GM19043 (cell line): ENCODE measurements around the gene PAX2.

Experiments used
- ATAC-seq: cut with Tn5 transposase; IDR thresholded peaks from one replicate; pipeline ENCODE4 v1.9.1; 2021; ENCODE audit warnings: low read depth; ENCODE audit not compliant: unreplicated experiment

Gene PAX2

DNA sequence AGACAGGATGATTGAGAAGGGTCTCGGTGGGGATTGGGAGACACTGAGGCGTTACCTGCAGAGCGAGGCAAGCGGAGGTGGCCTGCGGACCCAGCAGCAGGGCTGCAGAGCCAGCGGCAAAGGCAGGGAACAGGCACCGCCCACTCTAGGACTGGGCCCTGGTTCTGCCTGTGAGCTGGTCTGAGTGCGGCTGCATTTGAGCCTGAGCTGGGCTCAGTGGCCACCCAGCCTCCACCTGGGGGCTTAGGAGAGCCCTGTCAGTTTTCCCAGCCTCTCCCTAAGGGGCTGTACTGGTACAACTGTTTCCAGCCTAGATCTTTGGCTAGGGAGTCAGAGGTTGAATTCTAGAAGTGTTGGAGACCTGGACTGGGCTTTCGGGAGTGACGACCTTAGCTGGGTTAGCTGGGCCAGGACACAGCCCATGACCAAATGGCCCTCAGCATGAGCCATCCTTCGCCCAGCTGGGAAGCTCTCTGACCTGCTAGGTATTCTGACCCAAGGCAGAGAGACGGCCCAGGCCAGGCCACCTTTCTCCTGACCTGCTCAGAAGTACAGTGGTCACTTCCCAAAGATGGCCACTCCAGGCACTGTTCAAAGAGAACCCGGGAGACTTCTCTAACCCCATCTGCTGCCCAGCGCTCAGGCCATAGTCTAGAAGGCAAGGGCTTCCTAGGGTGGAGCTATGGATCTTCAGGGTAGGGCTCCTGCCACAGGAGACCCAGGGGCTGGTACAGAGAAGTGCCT lies 64.9 kb downstream of the PAX2 start:
- no peak for ATAC-seq

DNA sequence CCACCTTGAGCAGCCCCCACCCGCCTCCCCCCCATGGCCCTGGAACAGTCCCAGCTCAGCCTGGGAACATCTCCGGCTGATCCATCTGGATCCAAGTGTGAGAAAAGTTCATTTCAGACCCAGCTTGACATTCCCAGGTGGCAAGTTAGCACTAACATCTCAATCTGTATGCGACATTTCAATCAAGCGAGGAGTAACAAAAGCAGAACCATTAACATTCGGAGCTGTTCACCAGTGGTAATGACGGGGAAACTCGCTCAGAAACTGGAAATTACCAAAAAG lies 65.4 kb downstream of the PAX2 start:
- ATAC-seq, result no peak

DNA sequence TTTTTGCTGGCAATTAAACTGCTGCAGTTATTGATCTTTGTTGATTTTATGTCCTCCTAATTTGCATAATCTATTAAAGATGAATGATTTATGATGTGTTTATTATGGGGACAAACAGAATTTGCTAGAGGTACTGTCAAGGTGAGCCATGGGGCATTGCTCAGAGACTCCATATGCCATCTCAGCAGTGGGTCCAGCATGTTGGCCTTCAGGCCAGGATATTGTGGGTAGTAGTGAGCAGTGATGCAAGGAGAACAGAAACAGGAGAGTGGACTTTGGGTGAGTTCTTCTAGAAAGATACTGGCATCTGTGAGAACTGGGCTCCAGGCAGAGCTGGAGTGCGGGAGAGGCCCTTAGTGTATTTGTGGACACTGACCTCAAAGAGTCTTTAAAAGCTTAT lies 65.9 kb downstream of the PAX2 start:
- no peak for ATAC-seq

DNA sequence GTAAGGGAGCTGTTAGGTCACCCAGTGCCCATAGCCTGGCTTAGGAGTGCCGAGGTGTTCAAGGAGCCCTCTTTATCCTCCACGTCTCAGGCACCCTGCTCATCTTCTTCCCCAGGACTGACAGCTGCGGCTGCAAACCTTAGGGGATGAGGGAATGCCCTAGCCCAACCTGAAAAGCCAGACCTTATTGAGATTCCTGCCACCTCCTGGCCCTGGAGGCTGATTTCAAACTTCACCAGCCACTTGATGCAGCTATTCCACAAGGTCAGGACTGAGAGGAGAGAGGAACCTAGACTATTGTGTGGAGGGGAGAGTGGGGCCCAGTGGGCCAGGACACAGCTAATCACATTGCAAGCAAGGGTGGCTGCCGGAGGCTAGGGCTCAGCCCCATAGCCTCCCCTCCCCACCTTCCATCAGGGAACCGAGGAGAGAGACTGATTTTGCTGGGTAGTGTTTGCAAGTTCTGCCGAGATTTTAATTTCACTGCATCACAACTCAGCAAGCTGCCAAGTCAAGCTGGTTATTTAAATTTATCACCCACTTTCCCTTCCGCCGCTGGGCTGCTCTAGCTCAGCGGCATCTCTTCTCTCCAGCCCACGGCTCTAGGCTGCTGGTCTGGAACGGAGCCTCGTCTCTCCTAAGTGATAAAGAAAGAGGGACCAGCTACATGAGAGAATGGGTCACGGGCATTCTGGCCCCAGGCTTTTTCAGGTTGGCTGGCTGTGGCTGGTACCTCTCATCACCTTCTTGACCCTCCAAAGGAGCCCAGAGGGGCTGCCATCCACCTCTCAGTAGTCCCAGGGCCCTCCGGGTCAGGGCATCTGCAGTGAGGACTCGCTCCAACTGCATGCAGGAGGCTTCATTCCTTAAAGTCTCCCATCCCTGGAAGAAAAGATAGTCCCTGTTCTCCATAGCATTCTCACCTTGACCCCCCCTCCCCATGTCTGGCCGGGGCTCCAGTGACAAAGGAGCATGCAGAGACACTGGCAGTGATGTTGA lies 66.7 kb downstream of the PAX2 start:
- no peak for ATAC-seq

DNA sequence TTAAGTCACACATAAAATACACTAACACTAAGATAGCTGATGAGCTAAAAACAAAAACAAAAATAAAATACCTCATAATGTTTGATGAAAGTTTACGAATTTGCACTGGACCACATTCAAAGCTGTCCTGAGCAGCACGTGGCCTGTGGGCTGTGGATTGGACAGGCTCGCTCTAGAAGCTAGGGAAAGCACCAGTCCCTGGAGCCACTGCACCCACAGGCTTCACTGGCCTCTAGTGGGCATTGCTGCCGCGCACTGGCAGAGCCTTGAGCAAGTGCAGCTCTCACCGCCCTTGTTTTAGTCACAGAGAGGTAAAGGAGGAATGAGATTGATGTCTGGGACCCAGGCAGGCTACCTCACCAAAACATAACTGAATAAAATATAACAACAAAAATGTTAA lies 67.6 kb downstream of the PAX2 start:
- ATAC-seq, result no peak

DNA sequence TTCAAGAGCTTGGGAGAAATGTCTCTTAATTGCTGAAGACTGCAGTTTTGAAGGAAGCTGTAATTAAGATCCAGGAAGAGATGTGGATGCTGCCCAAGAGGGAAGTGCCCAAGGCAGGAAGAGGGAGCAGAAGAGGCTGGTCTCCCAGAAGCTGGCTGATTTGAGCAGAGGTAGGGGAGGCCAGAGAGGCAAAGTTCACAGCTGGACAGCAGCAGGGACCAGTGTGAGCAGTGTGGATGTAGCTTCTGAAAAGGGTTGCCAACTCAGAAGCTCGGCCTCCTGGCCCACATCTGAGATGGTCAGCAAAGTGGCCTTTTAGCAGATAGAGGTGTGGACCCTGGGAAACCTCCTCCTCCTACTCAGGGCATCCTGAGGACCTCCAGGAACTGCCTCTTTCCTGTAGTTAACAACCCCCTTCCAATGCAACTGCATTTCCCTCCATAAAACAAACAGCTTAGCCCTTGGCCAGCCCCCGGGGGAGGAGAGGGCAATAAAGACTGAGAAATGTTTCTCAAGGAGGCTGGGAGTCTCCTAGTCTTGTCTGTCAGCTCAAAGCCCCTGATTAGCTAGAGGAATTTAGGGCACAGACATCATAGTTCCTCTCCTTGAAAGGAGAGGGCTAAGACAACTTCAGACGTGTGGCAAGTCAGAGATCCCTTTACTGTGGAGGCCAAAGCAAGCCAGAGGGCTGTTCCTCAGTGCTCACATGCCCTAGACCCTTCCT lies 69.5 kb downstream of the PAX2 start:
- ATAC-seq, result no peak

DNA sequence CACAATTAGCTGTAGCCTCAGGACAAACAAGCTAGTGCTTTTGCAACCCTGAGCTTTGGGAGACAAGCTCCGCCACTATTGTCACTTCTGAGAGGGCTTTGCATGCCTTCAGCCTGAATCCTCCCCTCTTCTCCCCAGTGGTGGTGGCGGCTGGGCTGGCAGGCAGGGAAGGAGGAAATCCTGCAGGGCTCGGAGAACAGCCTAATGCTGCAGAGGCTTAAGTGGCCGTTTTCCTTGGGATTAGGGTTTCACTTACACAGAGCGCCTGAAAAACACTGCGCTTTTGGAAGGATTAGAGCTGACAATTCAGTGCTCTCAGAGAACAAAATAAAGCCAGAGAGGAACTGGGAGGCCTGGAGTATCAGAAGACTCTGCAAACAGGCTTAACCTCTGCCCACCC lies 71.3 kb downstream of the PAX2 start:
- ATAC-seq, result no peak

DNA sequence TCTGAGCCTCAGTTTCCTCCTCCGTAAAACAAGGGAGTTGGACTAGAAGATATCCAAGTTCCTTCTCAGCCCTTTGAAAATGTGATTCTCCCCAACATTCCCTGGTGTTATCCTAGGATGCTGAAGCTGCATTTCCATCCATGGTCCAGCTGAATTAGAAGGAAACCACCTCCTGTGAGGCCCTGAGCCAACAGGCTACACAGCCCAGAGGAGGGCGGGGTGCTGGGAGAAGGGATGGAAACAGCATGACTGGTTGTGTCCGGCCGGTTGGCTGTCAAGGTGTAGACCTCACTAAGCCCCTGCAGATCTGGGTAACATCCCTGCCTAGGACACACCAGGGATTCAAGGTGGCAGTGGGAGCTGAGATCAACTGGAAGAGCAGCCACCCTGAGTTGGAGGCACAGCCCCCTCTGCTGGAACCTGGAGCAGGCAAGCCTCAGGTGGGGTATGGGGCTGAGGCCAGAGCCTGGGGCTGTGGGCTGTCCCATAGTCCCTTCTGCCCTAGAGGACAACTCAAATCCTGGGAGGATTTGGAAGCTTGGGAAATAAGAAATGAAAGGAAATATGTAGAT lies 72.0 kb downstream of the PAX2 start:
- ATAC-seq, result no peak

DNA sequence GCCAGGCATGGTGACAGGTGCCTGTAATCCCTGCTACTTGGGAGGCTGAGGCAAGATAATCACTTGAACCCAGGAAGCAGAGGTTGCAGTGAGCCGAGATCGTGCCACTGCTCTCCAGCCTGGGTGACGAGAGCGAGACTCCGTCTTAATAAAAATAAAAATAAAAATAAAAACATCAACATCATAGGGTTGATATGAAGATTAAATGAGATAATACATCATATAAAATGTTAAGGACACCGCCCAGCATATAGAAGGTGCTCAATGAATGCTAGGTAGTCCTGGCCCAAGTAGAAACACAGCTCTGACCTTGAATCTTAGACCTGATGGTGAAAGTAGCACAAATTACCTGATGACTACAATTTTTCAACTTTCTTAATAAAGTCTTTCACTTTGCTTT lies 74.0 kb downstream of the PAX2 start:
- ATAC-seq, result no peak

DNA sequence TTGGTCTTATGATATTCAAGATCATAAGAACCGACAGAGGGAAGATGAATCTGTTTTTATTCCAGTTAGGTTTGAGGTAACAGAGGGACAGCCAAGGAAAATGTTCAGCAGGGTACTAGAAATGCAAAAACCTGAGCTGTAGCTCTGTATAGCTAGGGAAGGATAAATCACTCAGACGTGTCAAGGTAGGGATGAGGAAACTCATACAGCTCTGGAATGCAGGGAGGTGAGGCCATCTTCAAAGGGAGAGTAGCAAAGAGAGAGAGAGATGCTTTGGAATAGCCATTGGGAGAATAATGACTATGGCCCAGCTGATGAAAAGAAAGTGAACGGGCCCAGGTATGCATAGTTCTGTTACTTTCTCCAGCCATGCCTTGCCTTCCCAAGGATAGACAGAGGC lies 77.8 kb downstream of the PAX2 start:
- no peak for ATAC-seq

DNA sequence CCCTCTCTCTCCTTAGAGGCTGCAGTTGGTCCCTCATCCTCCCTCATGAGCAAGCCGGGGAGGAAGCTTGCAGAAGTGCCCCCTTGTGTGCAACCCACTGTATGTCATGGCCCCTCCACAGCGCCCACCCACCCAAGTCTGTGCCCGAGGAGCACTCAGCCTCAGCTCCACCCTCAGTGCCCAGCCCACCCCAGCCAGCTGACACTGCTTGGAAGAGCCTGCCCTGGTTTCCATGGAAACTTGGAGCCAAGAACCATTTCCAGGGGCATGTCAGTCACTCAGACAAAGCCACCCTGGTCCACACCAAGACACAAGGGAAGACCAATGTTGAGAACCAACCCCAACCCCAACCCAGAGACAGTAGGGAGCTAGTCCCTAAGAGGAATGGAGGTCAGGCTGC lies 79.5 kb downstream of the PAX2 start:
- no peak for ATAC-seq

DNA sequence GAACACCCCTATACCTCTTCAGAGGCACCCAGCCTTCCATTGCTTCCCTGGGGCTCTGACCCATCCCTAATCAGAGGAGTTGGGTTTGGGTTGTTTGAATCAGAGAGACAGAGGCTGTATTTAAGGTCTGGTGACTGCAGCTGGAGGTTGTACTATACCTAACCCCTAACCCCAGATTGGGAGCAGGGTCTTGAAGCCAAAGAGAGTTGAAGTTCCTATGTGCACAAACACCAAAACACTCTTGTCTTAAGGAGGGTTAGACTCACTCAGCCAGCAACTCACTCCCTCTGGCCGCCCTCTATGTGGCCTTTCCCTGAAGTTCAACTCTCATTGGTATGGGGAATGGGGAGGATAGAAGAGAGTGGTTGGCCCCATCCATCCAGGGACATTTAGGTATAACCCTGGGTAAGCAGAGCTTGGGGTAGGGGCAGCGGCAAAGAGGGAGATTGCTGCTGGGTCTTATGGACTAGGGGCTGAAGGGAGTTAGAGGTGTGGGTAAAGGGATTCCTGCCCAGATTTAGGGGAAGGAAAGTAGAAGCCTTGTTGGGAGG lies 80.0 kb downstream of the PAX2 start:
- ATAC-seq, result no peak

DNA sequence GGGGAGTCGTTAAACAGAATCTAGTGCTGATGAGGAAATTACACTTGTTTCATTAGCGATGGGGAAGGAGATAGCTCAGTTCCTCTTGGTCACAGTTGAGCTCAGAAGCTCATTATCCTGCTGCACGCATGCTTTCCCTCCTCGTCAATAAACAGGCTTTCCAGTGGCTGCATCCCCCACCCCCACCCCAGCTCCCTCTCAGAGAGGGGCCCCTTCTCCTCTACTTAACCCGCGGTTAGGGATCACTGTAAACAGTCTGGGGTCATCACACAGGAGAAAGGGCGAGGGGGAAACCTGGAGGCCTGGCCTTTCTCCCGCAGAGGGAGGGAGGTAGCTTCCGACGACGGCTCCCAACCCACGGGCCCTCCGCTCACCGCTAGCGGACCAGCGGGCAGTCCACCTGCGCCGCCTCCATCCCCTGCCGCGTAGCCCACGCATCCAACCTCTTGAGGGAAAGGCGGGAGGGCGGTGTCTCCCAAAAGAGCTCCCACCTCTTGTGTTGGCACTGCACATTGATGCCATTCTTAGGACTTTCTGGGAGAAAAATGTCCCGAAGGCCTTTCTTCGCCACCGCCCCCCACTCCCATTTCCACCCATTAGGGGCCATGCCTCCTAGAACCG lies 80.8 kb downstream of the PAX2 start:
- ATAC-seq, result no peak

DNA sequence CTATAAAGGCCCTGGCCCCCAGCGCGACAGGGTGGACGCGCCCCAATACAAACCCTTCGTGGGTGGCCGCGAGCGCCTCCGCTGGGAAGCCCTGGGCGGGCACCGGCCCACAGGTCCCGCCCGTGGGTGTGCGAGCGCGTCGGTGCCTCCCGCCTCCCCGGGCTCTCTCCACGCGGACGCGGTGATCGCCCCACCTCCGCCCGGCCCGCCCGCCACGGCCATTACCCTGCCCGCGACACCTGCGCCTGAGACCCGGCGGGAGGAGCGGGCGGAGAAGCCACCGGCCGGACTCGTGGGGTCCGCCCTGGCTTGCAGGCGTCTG lies 81.2 kb downstream of the PAX2 start:
- ATAC-seq, result no peak

DNA sequence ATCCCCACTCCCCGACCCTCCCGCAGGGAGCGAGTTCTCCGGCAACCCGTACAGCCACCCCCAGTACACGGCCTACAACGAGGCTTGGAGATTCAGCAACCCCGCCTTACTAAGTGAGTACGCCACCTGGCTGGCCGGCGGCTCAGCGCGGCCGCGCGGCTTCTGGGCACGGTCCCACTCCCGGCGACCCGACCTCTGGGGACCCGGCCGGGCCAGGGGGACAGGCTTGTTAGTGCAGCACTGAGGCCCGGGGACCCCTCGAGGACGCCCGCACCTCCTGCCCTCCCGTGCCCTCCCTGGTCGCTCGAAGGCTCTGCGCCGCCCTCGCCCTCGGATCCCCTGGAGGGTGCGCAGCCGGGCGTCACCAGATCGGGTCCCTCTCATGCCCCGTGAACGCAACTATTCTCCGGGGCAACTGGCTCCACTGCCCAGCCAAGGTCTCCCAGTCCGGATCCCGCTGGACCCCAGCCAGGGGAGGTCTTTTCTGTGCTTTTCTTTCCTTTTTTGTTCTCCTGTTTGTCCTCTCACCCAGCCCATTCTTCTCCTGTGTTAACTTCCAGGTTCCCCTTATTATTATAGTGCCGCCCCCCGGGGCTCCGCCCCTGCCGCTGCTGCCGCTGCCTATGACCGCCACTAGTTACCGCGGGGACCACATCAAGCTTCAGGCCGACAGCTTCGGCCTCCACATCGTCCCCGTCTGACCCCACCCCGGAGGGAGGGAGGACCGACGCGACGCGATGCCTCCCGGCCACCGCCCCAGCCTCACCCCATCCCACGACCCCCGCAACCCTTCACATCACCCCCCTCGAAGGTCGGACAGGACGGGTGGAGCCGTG lies 81.8 kb downstream of the PAX2 start:
- no peak for ATAC-seq

DNA sequence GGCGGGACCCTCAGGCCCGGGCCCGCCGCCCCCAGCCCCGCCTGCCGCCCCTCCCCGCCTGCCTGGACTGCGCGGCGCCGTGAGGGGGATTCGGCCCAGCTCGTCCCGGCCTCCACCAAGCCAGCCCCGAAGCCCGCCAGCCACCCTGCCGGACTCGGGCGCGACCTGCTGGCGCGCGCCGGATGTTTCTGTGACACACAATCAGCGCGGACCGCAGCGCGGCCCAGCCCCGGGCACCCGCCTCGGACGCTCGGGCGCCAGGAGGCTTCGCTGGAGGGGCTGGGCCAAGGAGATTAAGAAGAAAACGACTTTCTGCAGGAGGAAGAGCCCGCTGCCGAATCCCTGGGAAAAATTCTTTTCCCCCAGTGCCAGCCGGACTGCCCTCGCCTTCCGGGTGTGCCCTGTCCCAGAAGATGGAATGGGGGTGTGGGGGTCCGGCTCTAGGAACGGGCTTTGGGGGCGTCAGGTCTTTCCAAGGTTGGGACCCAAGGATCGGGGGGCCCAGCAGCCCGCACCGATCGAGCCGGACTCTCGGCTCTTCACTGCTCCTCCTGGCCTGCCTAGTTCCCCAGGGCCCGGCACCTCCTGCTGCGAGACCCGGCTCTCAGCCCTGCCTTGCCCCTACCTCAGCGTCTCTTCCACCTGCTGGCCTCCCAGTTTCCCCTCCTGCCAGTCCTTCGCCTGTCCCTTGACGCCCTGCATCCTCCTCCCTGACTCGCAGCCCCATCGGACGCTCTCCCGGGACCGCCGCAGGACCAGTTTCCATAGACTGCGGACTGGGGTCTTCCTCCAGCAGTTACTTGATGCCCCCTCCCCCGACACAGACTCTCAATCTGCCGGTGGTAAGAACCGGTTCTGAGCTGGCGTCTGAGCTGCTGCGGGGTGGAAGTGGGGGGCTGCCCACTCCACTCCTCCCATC lies 82.7 kb downstream of the PAX2 start:
- no peak for ATAC-seq

DNA sequence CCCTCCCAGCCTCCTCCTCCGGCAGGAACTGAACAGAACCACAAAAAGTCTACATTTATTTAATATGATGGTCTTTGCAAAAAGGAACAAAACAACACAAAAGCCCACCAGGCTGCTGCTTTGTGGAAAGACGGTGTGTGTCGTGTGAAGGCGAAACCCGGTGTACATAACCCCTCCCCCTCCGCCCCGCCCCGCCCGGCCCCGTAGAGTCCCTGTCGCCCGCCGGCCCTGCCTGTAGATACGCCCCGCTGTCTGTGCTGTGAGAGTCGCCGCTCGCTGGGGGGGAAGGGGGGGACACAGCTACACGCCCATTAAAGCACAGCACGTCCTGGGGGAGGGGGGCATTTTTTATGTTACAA lies 83.3 kb downstream of the PAX2 start:
- no peak for ATAC-seq

DNA sequence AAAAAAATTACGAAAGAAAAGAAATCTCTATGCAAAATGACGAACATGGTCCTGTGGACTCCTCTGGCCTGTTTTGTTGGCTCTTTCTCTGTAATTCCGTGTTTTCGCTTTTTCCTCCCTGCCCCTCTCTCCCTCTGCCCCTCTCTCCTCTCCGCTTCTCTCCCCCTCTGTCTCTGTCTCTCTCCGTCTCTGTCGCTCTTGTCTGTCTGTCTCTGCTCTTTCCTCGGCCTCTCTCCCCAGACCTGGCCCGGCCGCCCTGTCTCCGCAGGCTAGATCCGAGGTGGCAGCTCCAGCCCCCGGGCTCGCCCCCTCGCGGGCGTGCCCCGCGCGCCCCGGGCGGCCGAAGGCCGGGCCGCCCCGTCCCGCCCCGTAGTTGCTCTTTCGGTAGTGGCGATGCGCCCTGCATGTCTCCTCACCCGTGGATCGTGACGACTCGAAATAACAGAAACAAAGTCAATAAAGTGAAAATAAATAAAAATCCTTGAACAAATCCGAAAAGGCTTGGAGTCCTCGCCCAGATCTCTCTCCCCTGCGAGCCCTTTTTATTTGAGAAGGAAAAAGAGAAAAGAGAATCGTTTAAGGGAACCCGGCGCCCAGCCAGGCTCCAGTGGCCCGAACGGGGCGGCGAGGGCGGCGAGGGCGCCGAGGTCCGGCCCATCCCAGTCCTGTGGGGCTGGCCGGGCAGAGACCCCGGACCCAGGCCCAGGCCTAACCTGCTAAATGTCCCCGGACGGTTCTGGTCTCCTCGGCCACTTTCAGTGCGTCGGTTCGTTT lies 83.9 kb downstream of the PAX2 start:
- ATAC-seq, result no peak
